ENCODE data around the gene CD300C.
"Not testable (repeated sequence)": the region's sequence is repeated elsewhere in the genome, so short reads cannot be mapped to it uniquely, and the experiment has no call there.

Gene CD300C

GRCh38 chr17:74563358-74563757, 17.4 kb upstream of the CD300C start:
- DNase-seq (ENCODE audit: low read depth in 1 of 2, low spot score in 1 of 2): no peak

- no peak for DNase-seq (ENCODE audit: low read depth in 1 of 2, low spot score in 1 of 2)
Measured at GRCh38 chr17:74561586-74561985, 15.7 kb upstream of the CD300C start.

GRCh38 chr17:74558882-74559519, 13.1 kb upstream of the CD300C start:
- DNase-seq (ENCODE audit: low read depth in 1 of 2, low spot score in 1 of 2): no peak

- not testable (repeated sequence) for DNase-seq (ENCODE audit: low read depth in 1 of 2, low spot score in 1 of 2)
Measured at GRCh38 chr17:74558402-74558801, 12.5 kb upstream of the CD300C start.

GRCh38 chr17:74555427-74555940, 9.6 kb upstream of the CD300C start:
- DNase-seq (ENCODE audit: low read depth in 1 of 2, low spot score in 1 of 2): no peak

- DNase-seq (ENCODE audit: low read depth in 1 of 2, low spot score in 1 of 2): no peak
Measured at GRCh38 chr17:74554909-74555308, 9.0 kb upstream of the CD300C start.

GRCh38 chr17:74552037-74552436, 6.1 kb upstream of the CD300C start:
- no peak for DNase-seq (ENCODE audit: low read depth in 1 of 2, low spot score in 1 of 2)

GRCh38 chr17:74550602-74551001, 4.7 kb upstream of the CD300C start:
- DNase-seq (ENCODE audit: low read depth in 1 of 2, low spot score in 1 of 2): no peak

- DNase-seq (ENCODE audit: low read depth in 1 of 2, low spot score in 1 of 2): no peak
Measured at GRCh38 chr17:74549343-74549742, 3.4 kb upstream of the CD300C start.

GRCh38 chr17:74547736-74548135, 1.8 kb upstream of the CD300C start:
- DNase-seq (ENCODE audit: low read depth in 1 of 2, low spot score in 1 of 2): no peak

- no peak for DNase-seq (ENCODE audit: low read depth in 1 of 2, low spot score in 1 of 2)
Measured at GRCh38 chr17:74547264-74547663, 1.3 kb upstream of the CD300C start.

GRCh38 chr17:74546586-74546985, 671 bp upstream of the CD300C start:
- DNase-seq (ENCODE audit: low read depth in 1 of 2, low spot score in 1 of 2): no peak

GRCh38 chr17:74544991-74545842, 698 bp downstream of the CD300C start:
- DNase-seq (ENCODE audit: low read depth in 1 of 2, low spot score in 1 of 2): no peak

GRCh38 chr17:74543891-74544760, 1.8 kb downstream of the CD300C start:
- no peak for DNase-seq (ENCODE audit: low read depth in 1 of 2, low spot score in 1 of 2)

GRCh38 chr17:74543406-74543805, 2.5 kb downstream of the CD300C start:
- DNase-seq (ENCODE audit: low read depth in 1 of 2, low spot score in 1 of 2): no peak

- no peak for DNase-seq (ENCODE audit: low read depth in 1 of 2, low spot score in 1 of 2)
Measured at GRCh38 chr17:74542727-74543383, 3.1 kb downstream of the CD300C start.

GRCh38 chr17:74542166-74542565, 3.7 kb downstream of the CD300C start:
- DNase-seq (ENCODE audit: low read depth in 1 of 2, low spot score in 1 of 2): no peak

GRCh38 chr17:74541176-74542111, 4.5 kb downstream of the CD300C start:
- no peak for DNase-seq (ENCODE audit: low read depth in 1 of 2, low spot score in 1 of 2)

GRCh38 chr17:74539281-74539820, 6.6 kb downstream of the CD300C start:
- DNase-seq (ENCODE audit: low read depth in 1 of 2, low spot score in 1 of 2): no peak

GRCh38 chr17:74536890-74537289, 9.0 kb downstream of the CD300C start:
- no peak for DNase-seq (ENCODE audit: low read depth in 1 of 2, low spot score in 1 of 2)
